Measurements from ENCODE around the gene ACTG1. TPM values are rescaled to one million over a fixed set of nuclear protein-coding genes. Genes with fewer than 3 reads are reported as not detected.

The ACTG1 gene
- total and polyA plus RNA-seq, 9 of the 15 experiments (the other 6 are each of a cell fraction or from before 2014, with no cell fraction given) = 224 to 1,775 (median 568) TPM

- TF ChIP-seq RREB1 (CRISPR knock-in tag; IDR thresholded peaks at IDR 0.05) (no peak), LCOR (CRISPR knock-in tag; IDR thresholded peaks at IDR 0.05) (no peak), CHD1 (IDR thresholded peaks at IDR 0.05; ENCODE audit: low read length) (no peak), FOXK2 (conservative IDR thresholded peaks at IDR 0.05 in 1 of 2, IDR thresholded peaks at IDR 0.05 in 1 of 2; ENCODE audit: low read depth in 2 of 2) (no peak), KLF1 (tag; IDR thresholded peaks at IDR 0.05) (no peak), PKNOX1 (IDR thresholded peaks at IDR 0.05) (peak; percentile 48; the same call in 1 of the 2 replicates), HDGF (IDR thresholded peaks at IDR 0.05) (no peak), CTCFL (IDR thresholded peaks at IDR 0.05; ENCODE audit: borderline replicate concordance, insufficient read depth, low read depth, low read length, poor library complexity, severe bottlenecking) (no peak), BRF2 (IDR thresholded peaks at IDR 0.05; ENCODE audit: borderline replicate concordance, insufficient read depth, insufficient read length) (no peak), GMEB1 (CRISPR knock-in tag; IDR thresholded peaks at IDR 0.05) (no peak), CHD4 (IDR thresholded peaks at IDR 0.05; ENCODE audit: insufficient read depth, insufficient replicate concordance, low read depth, low read length, poor library complexity, severe bottlenecking) (no peak), RBFOX2 (IDR thresholded peaks at IDR 0.05; ENCODE audit: low read depth, low read length) (peak; percentile 69)
Measured at GRCh38 chr17:81519284-81520020, 6.9 kb upstream of the ACTG1 start (continued).

All from K562 (cell line).